ENCODE measurements around the gene PHYHD1. TPM values are rescaled to one million over a fixed set of nuclear protein-coding genes. Genes with fewer than 3 reads are reported as not detected.
"Not testable (repeated sequence)": the region's sequence is repeated elsewhere in the genome, so short reads cannot be mapped to it uniquely, and the experiment has no call there.

The PHYHD1 gene
- polyA plus RNA-seq, 4 donors: 39.0 to 71.7 (median 51.0) TPM

- DNase-seq (ENCODE audit: low read depth in 4 of 4, low spot score in 3 of 4): no peak
These were observed 1.2 kb upstream of the PHYHD1 start for GRCh38 chr9:128919402-128920089.

- peak; percentile 52 to 75 (median 70) for DNase-seq (ENCODE audit: low read depth in 4 of 4, low spot score in 3 of 4)
These were observed 1.3 kb downstream of the PHYHD1 start for GRCh38 chr9:128921881-128922763.

- no peak for DNase-seq (ENCODE audit: low read depth in 4 of 4, low spot score in 3 of 4)
These were observed 2.7 kb downstream of the PHYHD1 start for GRCh38 chr9:128923493-128923883.

GRCh38 chr9:128927731-128928411 is 7.1 kb downstream of the PHYHD1 start:
- no peak for DNase-seq (ENCODE audit: low read depth in 4 of 4, low spot score in 3 of 4)

- DNase-seq (ENCODE audit: low read depth in 4 of 4, low spot score in 3 of 4): no peak
These were observed 7.8 kb downstream of the PHYHD1 start for GRCh38 chr9:128928624-128929023.

GRCh38 chr9:128929560-128929959 is 8.8 kb downstream of the PHYHD1 start:
- DNase-seq (ENCODE audit: low read depth in 4 of 4, low spot score in 3 of 4): no peak

GRCh38 chr9:128933731-128934130 is 12.9 kb downstream of the PHYHD1 start:
- DNase-seq (ENCODE audit: low read depth in 4 of 4, low spot score in 3 of 4): no peak

GRCh38 chr9:128936171-128936865 is 15.5 kb downstream of the PHYHD1 start:
- no peak for DNase-seq (ENCODE audit: low read depth in 4 of 4, low spot score in 3 of 4)

- no peak for DNase-seq (ENCODE audit: low read depth in 4 of 4, low spot score in 3 of 4)
These were observed 16.8 kb downstream of the PHYHD1 start for GRCh38 chr9:128937310-128938165.

- no peak for DNase-seq (ENCODE audit: low read depth in 4 of 4, low spot score in 3 of 4)
These were observed 19.6 kb downstream of the PHYHD1 start for GRCh38 chr9:128940271-128940921.

GRCh38 chr9:128940946-128941755 is 20.4 kb downstream of the PHYHD1 start:
- no peak for DNase-seq (ENCODE audit: low read depth in 4 of 4, low spot score in 3 of 4)

GRCh38 chr9:128943832-128944620 is 23.2 kb downstream of the PHYHD1 start:
- no peak for DNase-seq (ENCODE audit: low read depth in 4 of 4, low spot score in 3 of 4)

- not testable (repeated sequence) for DNase-seq (ENCODE audit: low read depth in 4 of 4, low spot score in 3 of 4)
These were observed 24.2 kb downstream of the PHYHD1 start for GRCh38 chr9:128944966-128945365.

- no peak for DNase-seq (ENCODE audit: low read depth in 4 of 4, low spot score in 3 of 4)
These were observed 25.2 kb downstream of the PHYHD1 start for GRCh38 chr9:128945798-128946501.

GRCh38 chr9:128946571-128947276 is 25.9 kb downstream of the PHYHD1 start:
- no peak for DNase-seq (ENCODE audit: low read depth in 4 of 4, low spot score in 3 of 4)

GRCh38 chr9:128947277-128947526 is 26.4 kb downstream of the PHYHD1 start:
- DNase-seq (ENCODE audit: low read depth in 4 of 4, low spot score in 3 of 4): peak in 1 of 4 donors; percentile 2
